H1 (cell line): ENCODE results near the gene AKAP12. TPM values are rescaled to one million over a fixed set of nuclear protein-coding genes. Genes with fewer than 3 reads are reported as not detected.

Source experiments
- CTCF ChIA-PET: fragments of 300-600 bp; sonication (Branson Sonifier 250); formaldehyde crosslinking; loops from one replicate; lab custom pipeline; 2021; ENCODE audit not compliant: partially characterized antibody; lab: Charles Lee
- POLR2A ChIA-PET: fragments of 300-600 bp; sonication (Branson Sonifier 250); formaldehyde crosslinking; loops from one replicate; lab custom pipeline; 2021; ENCODE audit warnings: inconsistent platforms; ENCODE audit not compliant: partially characterized antibody; lab: Charles Lee
- DNase-seq, 2 experiments: peaks; one replicate each; pipeline versions ENCODE4 v3.0.0 to v3.0.0-alpha.2; 2010 to 2022; ENCODE audit warnings: low spot score in 2 of 2, low read depth in 1 of 2, mixed read lengths in 1 of 2
- FAIRE-seq: peaks from 2 replicates; lab custom pipeline; 2011; peaks lifted over from hg19 to GRCh38; lab: Jason Lieb, UNC
- H2AFZ ChIP-seq: 2 replicates; pipeline ENCODE4 v1.8.1; 2012; ENCODE audit warnings: low read length, inconsistent platforms
- H2AK5ac ChIP-seq: 2 replicates; pipeline ENCODE4 v1.6.1; 2013; ENCODE audit warnings: low read depth, low read length
- H2BK120ac ChIP-seq: replicated peaks from 2 replicates; pipeline ENCODE3; 2013; ENCODE audit warnings: low read depth, low read length, inconsistent platforms
- H2BK12ac ChIP-seq: 2 replicates; pipeline ENCODE4 v1.6.1; 2013; ENCODE audit warnings: low read depth, low read length
- H2BK15ac ChIP-seq: 2 replicates; pipeline ENCODE4 v1.6.1; 2013; ENCODE audit warnings: low read length
- H2BK20ac ChIP-seq: 2 replicates; pipeline ENCODE4 v1.6.1; 2013; ENCODE audit warnings: low read length
- H2BK5ac ChIP-seq: 2 replicates; pipeline ENCODE4 v1.6.1; 2013; ENCODE audit warnings: low read depth, low read length
- H3K14ac ChIP-seq: 2 replicates; pipeline ENCODE4 v1.6.1; 2013; ENCODE audit warnings: inconsistent platforms; ENCODE audit not compliant: insufficient read length
- H3K18ac ChIP-seq: 2 replicates; pipeline ENCODE4 v1.6.1; 2013; ENCODE audit warnings: low read length; ENCODE audit errors: extremely low read depth
- H3K23ac ChIP-seq: 2 replicates; pipeline ENCODE4 v1.6.1; 2013; ENCODE audit warnings: inconsistent platforms; ENCODE audit not compliant: insufficient read length
- H3K23me2 ChIP-seq: 2 replicates; pipeline ENCODE4 v1.6.1; 2013; ENCODE audit warnings: low read depth, low read length
- H3K27ac ChIP-seq: 2 replicates; pipeline ENCODE4 v1.6.1; 2011; ENCODE audit warnings: low read depth, low read length, inconsistent platforms
- H3K27me3 ChIP-seq, 4 experiments: replicated peaks in 1 of 4; 1 replicate in 1 of 4; 2 replicates in 3 of 4; pipeline versions ENCODE4 v1.6.1 to v1.8.1; 2011 to 2013; ENCODE audit warnings: low read length in 3 of 4, mild to moderate bottlenecking in 3 of 4, inconsistent platforms in 2 of 4, mixed read lengths in 2 of 4, moderate library complexity in 1 of 4; ENCODE audit not compliant: control insufficient read depth in 3 of 4, insufficient read depth in 3 of 4; ENCODE audit errors: extremely low read depth in 1 of 4
- H3K36me3 ChIP-seq, 4 experiments: 2 replicates each; pipeline versions ENCODE4 v1.6.1 to v1.8.1; 2011 to 2013; ENCODE audit warnings: mild to moderate bottlenecking in 4 of 4, low read length in 3 of 4, moderate library complexity in 2 of 4, control low read depth in 1 of 4, inconsistent platforms in 1 of 4; ENCODE audit not compliant: insufficient read depth in 4 of 4, control insufficient read depth in 2 of 4
- H3K4ac ChIP-seq: replicated peaks from 2 replicates; pipeline ENCODE3; 2013; ENCODE audit warnings: low read length, low read depth, mixed read lengths, inconsistent platforms; ENCODE audit not compliant: insufficient read length
- H3K4me1 ChIP-seq, 4 experiments: replicated peaks in 1 of 4; 1 replicate in 1 of 4; 2 replicates in 3 of 4; pipeline versions ENCODE4 v1.6.1 to v1.8.1; 2011 to 2013; ENCODE audit warnings: low read length in 3 of 4, inconsistent platforms in 2 of 4, mixed read lengths in 1 of 4; ENCODE audit not compliant: insufficient read depth in 4 of 4, control insufficient read depth in 3 of 4
- H3K4me2 ChIP-seq, 2 experiments: 2 replicates each; pipeline versions ENCODE4 v1.6.1 to v1.8.1; 2011 to 2013; ENCODE audit warnings: low read depth in 2 of 2, low read length in 2 of 2, control low read depth in 1 of 2, inconsistent platforms in 1 of 2, mild to moderate bottlenecking in 1 of 2; ENCODE audit not compliant: insufficient read depth in 1 of 2
- H3K4me3 ChIP-seq, 4 experiments: fragments of 200-600, 300-600 bp in 1 of 4; sonication (generic), shearing (Covaris generic), sonication (Bioruptor Twin) in 1 of 4; 2 replicates each; pipeline versions ENCODE4 v1.5.1 to v1.8.1; 2011 to 2016; ENCODE audit warnings: low read length in 4 of 4, low read depth in 3 of 4, control low read depth in 2 of 4, inconsistent platforms in 2 of 4, mild to moderate bottlenecking in 2 of 4, mixed read lengths in 1 of 4, moderate library complexity in 1 of 4; ENCODE audit not compliant: insufficient read depth in 2 of 4; ENCODE audit errors: extremely low read depth in 1 of 4
- H3K56ac ChIP-seq: replicated peaks from 2 replicates; pipeline ENCODE3; 2013; ENCODE audit warnings: low read depth, mild to moderate bottlenecking, mixed read lengths, low read length, inconsistent platforms; ENCODE audit not compliant: insufficient read length
- H3K79me1 ChIP-seq: 2 replicates; pipeline ENCODE4 v1.6.1; 2013; ENCODE audit warnings: low read depth, low read length, control low read depth
- H3K79me2 ChIP-seq, 2 experiments: 2 replicates each; pipeline versions ENCODE4 v1.6.1 to v1.8.1; 2012 to 2013; ENCODE audit warnings: low read length in 2 of 2, mild to moderate bottlenecking in 2 of 2, inconsistent platforms in 1 of 2; ENCODE audit not compliant: insufficient read depth in 2 of 2, control insufficient read depth in 1 of 2
- H3K9ac ChIP-seq, 4 experiments: replicated peaks in 1 of 4; 1 replicate in 1 of 4; 2 replicates in 3 of 4; pipeline versions ENCODE4 v1.6.1 to v1.8.1; 2011 to 2013; ENCODE audit warnings: low read depth in 3 of 4, low read length in 3 of 4, control low read depth in 2 of 4, mild to moderate bottlenecking in 2 of 4, moderate library complexity in 2 of 4, inconsistent platforms in 1 of 4; ENCODE audit errors: extremely low read depth in 1 of 4
- H3K9me3 ChIP-seq, 2 experiments: 2 replicates each; pipeline versions ENCODE4 v1.6.1 to v1.8.1; 2012 to 2013; ENCODE audit warnings: mild to moderate bottlenecking in 2 of 2, moderate library complexity in 2 of 2, control low read depth in 1 of 2, inconsistent platforms in 1 of 2, low read depth in 1 of 2, low read length in 1 of 2, mixed read lengths in 1 of 2; ENCODE audit not compliant: insufficient read depth in 2 of 2
- H4K20me1 ChIP-seq, 2 experiments: replicated peaks in 1 of 2; 2 replicates each; pipeline versions ENCODE3 to v1.8.1; 2011 to 2013; ENCODE audit warnings: inconsistent platforms in 2 of 2, low read length in 2 of 2, mild to moderate bottlenecking in 1 of 2; ENCODE audit not compliant: insufficient read depth in 2 of 2, control insufficient read depth in 1 of 2
- H4K5ac ChIP-seq: 2 replicates; pipeline ENCODE4 v1.6.1; 2013; ENCODE audit warnings: low read length, low read depth, mixed read lengths, inconsistent platforms; ENCODE audit not compliant: insufficient read length
- H4K8ac ChIP-seq: 2 replicates; pipeline ENCODE4 v1.8.0; 2013; ENCODE audit warnings: mild to moderate bottlenecking, moderate library complexity, low read length, inconsistent platforms; ENCODE audit not compliant: insufficient read depth; ENCODE audit errors: extremely low read depth
- H4K91ac ChIP-seq: replicated peaks from 2 replicates; pipeline ENCODE3; 2013; ENCODE audit warnings: low read length, mixed read lengths, inconsistent platforms; ENCODE audit not compliant: insufficient read length
- CBX5 ChIP-seq: fragments of 300-800, 300-1000 bp; sonication (generic); IDR thresholded peaks from 2 replicates; pipeline ENCODE4 v1.7.1; 2016; ENCODE audit warnings: antibody characterized with exemption, low read length, low read depth
- CTBP2 ChIP-seq: IDR thresholded peaks from 2 replicates; pipeline ENCODE4 v1.7.0; 2011; ENCODE audit warnings: borderline replicate concordance, mild to moderate bottlenecking, moderate library complexity, mixed read lengths, low read length; ENCODE audit not compliant: insufficient read depth, insufficient read length
- FOSL1 ChIP-seq: IDR thresholded peaks from 2 replicates; pipeline ENCODE4 v1.6.1; 2011; ENCODE audit warnings: mild to moderate bottlenecking, low read depth, low read length, moderate library complexity; ENCODE audit not compliant: insufficient read depth
- PHF8 ChIP-seq: fragments of 200-600 bp; sonication (generic); conservative IDR thresholded peaks from 2 replicates; pipeline ENCODE4 v1.7.1; 2012; ENCODE audit warnings: low read depth, mild to moderate bottlenecking, inconsistent platforms, low read length, moderate library complexity
- POU5F1 ChIP-seq: IDR thresholded peaks from 2 replicates; pipeline ENCODE4 v1.6.1; 2011; ENCODE audit warnings: low read depth, mild to moderate bottlenecking, low read length, moderate library complexity
- YY1 ChIP-seq: IDR thresholded peaks from 2 replicates; pipeline ENCODE4 v1.6.1; 2011; ENCODE audit warnings: low read depth, mild to moderate bottlenecking, low read length
- ZNF274 ChIP-seq: IDR thresholded peaks from 2 replicates; pipeline ENCODE4 v1.7.0; 2012; ENCODE audit warnings: low read length, borderline replicate concordance; ENCODE audit errors: extremely low read depth
- WGBS, 2 experiments: shearing (Covaris generic) in 1 of 2; methylation state at CpG; one replicate each; pipeline versions ENCODE4 v1.1.6 to v1.1.7; 2013 to 2015; ENCODE audit warnings: low lambda C conversion rate in 2 of 2, mixed read lengths in 2 of 2, inconsistent platforms in 1 of 2, low coverage in 1 of 2, missing lambda C conversion rate in 1 of 2; ENCODE audit not compliant: insufficient replicate concordance in 2 of 2, insufficient coverage in 1 of 2, insufficient read length in 1 of 2; ENCODE audit errors: extremely low coverage in 1 of 2, missing lambda C conversion rate in 1 of 2; 5-methylcytosine and 5-hydroxymethylcytosine counted together
- polyA plus RNA-seq, 7 experiments: library from polyadenylated mRNA; depleted of rRNA in 3 of 7; stranded (reverse) in 5 of 7; unstranded in 2 of 7; fragments of >200 nt in 5 of 7; fragments of 200-250 nt in 2 of 7; gene quantifications; 1 replicate in 5 of 7; 2 replicates in 1 of 7; 4 replicates in 1 of 7; pipeline versions ENCODE4 v1.2.1 to v1.2.3, GENCODE V29; 2011 to 2013; ENCODE audit warnings: missing spikeins in 2 of 7, mixed read lengths in 2 of 7
- total RNA-seq: library from RNA; stranded (reverse); fragmentation: NEBNext Ultra II Directional; extraction: Animal tissue kit (Norgen Biotek cat#: 25700); gene quantifications from 2 replicates; pipeline ENCODE4 v1.2.1, GENCODE V29; 2021
- TF ChIP-seq, protein P1 (sequence below): IDR thresholded peaks from 2 replicates; pipeline ENCODE4 v1.6.1; 2012; ENCODE audit warnings: low read length, inconsistent platforms
- TF ChIP-seq, protein P2 (sequence below): IDR thresholded peaks from 2 replicates; pipeline ENCODE4 v1.6.1; 2011; ENCODE audit warnings: low read length, improper control_type of control experiment

Gene AKAP12
- total and polyA plus RNA-seq, 2 of the 8 experiments (the other 6 are each of a cell fraction or from before 2014, with no cell fraction given), result 14.6 to 79.2 TPM

- Histone ChIP-seq H3K23me2 (no peaks in the 10 kb centered on the region; the same call in 1 of the 2 replicates), H2BK120ac (no peak overlapping the region), H4K5ac (no peak overlapping the region), H3K4ac (no peak overlapping the region), H4K91ac (no peak overlapping the region), H2BK5ac (no peak overlapping the region), H3K4me3 (no peak overlapping the region), H3K4me2 (no peak overlapping the region), H3K18ac (no peak overlapping the region), H4K8ac (no peak overlapping the region), H2BK15ac (no peak overlapping the region), H3K9me3 (no peaks in the 10 kb centered on the region), H3K79me2 (no peaks in the 10 kb centered on the region; a peak in 1 of 4 replicates), H2AFZ (no peak overlapping the region), H3K4me1 (peaks cover 0 to 3% (median 0%) of the 10 kb centered on the region in 4 experiments; a peak in 3 of 7 replicates), H3K14ac (no peak overlapping the region), H2AK5ac (no peak overlapping the region), H3K79me1 (no peaks in the 10 kb centered on the region; the same call in 1 of the 2 replicates), H3K23ac (no peak overlapping the region), H3K36me3 (no peaks in the 10 kb centered on the region), H3K9ac (no peak overlapping the region), H3K27ac (no peak overlapping the region), H2BK20ac (no peak overlapping the region), H2BK12ac (no peak overlapping the region), H3K56ac (no peak overlapping the region), H4K20me1 (peaks cover 0 to 1% of the 10 kb centered on the region in 2 experiments), H3K27me3 (peaks cover 0 to 6% (median 1%) of the 10 kb centered on the region in 4 experiments; a peak in 2 of 7 replicates)
- no peak for DNase-seq
- ChIA-PET CTCF (interaction anchor here (0.5 to 8.7 kb wide), 59 partner anchors 10 to 436 kb away, joined by 3 to 133 read pairs (median 4); no protein-coding TSS in a partner anchor), POLR2A (interaction anchor here (0.6 to 2.6 kb wide), 9 partner anchors 10 to 446 kb away, joined by 3 to 20 read pairs (median 3); partner anchors contain the start of gene AKAP12)
- FAIRE-seq, result no peak
- 78% methylated on average over 4 of the region's 6 CpGs; no CpG with 5 or more reads in 1 of the 2 experiments for WGBS, 2 experiments
- no peak for TF ChIP-seq PHF8
- TF ChIP-seq POU5F1, result no peak
- TF ChIP-seq, protein P1, sequence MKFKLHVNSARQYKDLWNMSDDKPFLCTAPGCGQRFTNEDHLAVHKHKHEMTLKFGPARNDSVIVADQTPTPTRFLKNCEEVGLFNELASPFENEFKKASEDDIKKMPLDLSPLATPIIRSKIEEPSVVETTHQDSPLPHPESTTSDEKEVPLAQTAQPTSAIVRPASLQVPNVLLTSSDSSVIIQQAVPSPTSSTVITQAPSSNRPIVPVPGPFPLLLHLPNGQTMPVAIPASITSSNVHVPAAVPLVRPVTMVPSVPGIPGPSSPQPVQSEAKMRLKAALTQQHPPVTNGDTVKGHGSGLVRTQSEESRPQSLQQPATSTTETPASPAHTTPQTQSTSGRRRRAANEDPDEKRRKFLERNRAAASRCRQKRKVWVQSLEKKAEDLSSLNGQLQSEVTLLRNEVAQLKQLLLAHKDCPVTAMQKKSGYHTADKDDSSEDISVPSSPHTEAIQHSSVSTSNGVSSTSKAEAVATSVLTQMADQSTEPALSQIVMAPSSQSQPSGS, result no peak
- TF ChIP-seq ZNF274, result no peak
- no peak for TF ChIP-seq YY1
- TF ChIP-seq CBX5, result no peak
- TF ChIP-seq, protein P2, sequence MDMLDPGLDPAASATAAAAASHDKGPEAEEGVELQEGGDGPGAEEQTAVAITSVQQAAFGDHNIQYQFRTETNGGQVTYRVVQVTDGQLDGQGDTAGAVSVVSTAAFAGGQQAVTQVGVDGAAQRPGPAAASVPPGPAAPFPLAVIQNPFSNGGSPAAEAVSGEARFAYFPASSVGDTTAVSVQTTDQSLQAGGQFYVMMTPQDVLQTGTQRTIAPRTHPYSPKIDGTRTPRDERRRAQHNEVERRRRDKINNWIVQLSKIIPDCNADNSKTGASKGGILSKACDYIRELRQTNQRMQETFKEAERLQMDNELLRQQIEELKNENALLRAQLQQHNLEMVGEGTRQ, result no peak
- no peak for TF ChIP-seq FOSL1
- no peak for TF ChIP-seq CTBP2
Measured at GRCh38 chr6:151324488-151324825, 84.7 kb downstream of the AKAP12 start.
